ENCODE results near the gene NRSN1. TPM values are rescaled to one million over a fixed set of nuclear protein-coding genes. Genes with fewer than 3 reads are reported as not detected.

NRSN1 gene
- total and polyA plus RNA-seq, 2 of the 13 experiments (the other 11 are each of a cell fraction or from before 2014, with no cell fraction given) = not detected

- TF ChIP-seq ZHX2 (IDR thresholded peaks at IDR 0.05; ENCODE audit: low read depth) (no peak), ZHX2 (CRISPR knock-in tag; IDR thresholded peaks at IDR 0.05; ENCODE audit: borderline replicate concordance) (peak; percentile 91), MIER2 (CRISPR knock-in tag; IDR thresholded peaks at IDR 0.05) (peak; percentile 100), E2F5 (CRISPR knock-in tag; conservative IDR thresholded peaks at IDR 0.05) (no peak), DPF2 (CRISPR knock-in tag; IDR thresholded peaks at IDR 0.05; ENCODE audit: borderline replicate concordance, low read depth) (no peak), HIC2 (CRISPR knock-in tag; IDR thresholded peaks at IDR 0.05; ENCODE audit: low read depth) (no peak), ADNP (CRISPR knock-in tag; IDR thresholded peaks at IDR 0.05) (no peak), ZEB1 (IDR thresholded peaks at IDR 0.05; ENCODE audit: insufficient replicate concordance, low read depth) (no peak), ZHX1 (CRISPR knock-in tag; IDR thresholded peaks at IDR 0.05; ENCODE audit: low read depth) (peak; percentile 73; the same call in 1 of the 2 replicates), MNT (IDR thresholded peaks at IDR 0.05) (no peak), ZNF234 (CRISPR knock-in tag; conservative IDR thresholded peaks at IDR 0.05) (no peak), TFDP2 (CRISPR knock-in tag; IDR thresholded peaks at IDR 0.05) (peak; percentile 56; the same call in 1 of the 2 replicates), ZNF235 (CRISPR knock-in tag; IDR thresholded peaks at IDR 0.05; ENCODE audit: borderline replicate concordance) (peak; percentile 66; the same call in 1 of the 2 replicates)
Observed at GRCh38 chr6:24126586-24127192, 674 bp downstream of the NRSN1 start (continued).
